Astrocyte (in vitro differentiated cells and primary cell): ENCODE data around the gene SPATA31C1.
"Not testable (repeated sequence)": the region's sequence is repeated elsewhere in the genome, so short reads cannot be mapped to it uniquely, and the experiment has no call there.

Experiments
- EZH2 ChIP-seq: IDR thresholded peaks from 2 replicates; pipeline ENCODE4 v1.6.1; 2012; ENCODE audit warnings: mild to moderate bottlenecking, low read length, inconsistent platforms; ENCODE audit not compliant: insufficient read depth
- TF ChIP-seq, protein P1 (sequence below): IDR thresholded peaks from 2 replicates; pipeline ENCODE4 v1.5.1; 2011; ENCODE audit warnings: low read depth, mild to moderate bottlenecking, inconsistent platforms, low read length, moderate library complexity; ENCODE audit not compliant: insufficient read depth

DNA sequence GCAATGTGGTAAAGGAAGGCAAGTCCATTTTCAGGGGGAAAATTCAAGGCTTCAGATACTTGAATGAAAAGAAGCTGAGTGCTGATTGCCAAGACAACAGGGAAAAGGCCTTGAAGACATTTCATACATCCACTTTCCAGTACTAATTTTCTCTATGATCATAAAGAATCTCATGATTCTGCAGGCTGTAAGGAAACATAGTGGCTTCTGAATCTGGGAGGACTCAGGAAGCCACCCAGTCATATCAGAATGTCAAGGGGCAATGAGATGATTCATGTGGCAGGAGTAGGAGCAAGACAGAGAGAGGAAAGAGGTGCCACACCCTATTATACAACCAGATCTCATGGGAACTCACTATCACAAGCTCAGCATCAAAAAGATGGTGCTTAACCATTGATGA lies 11.4 kb downstream of the SPATA31C1 start:
- TF ChIP-seq, protein P1, sequence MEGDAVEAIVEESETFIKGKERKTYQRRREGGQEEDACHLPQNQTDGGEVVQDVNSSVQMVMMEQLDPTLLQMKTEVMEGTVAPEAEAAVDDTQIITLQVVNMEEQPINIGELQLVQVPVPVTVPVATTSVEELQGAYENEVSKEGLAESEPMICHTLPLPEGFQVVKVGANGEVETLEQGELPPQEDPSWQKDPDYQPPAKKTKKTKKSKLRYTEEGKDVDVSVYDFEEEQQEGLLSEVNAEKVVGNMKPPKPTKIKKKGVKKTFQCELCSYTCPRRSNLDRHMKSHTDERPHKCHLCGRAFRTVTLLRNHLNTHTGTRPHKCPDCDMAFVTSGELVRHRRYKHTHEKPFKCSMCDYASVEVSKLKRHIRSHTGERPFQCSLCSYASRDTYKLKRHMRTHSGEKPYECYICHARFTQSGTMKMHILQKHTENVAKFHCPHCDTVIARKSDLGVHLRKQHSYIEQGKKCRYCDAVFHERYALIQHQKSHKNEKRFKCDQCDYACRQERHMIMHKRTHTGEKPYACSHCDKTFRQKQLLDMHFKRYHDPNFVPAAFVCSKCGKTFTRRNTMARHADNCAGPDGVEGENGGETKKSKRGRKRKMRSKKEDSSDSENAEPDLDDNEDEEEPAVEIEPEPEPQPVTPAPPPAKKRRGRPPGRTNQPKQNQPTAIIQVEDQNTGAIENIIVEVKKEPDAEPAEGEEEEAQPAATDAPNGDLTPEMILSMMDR, result not testable (repeated sequence)
- not testable (repeated sequence) for TF ChIP-seq EZH2
